H1 (cell line): ENCODE results near the gene MGAT4B. TPM values are rescaled to one million over a fixed set of nuclear protein-coding genes. Genes with fewer than 3 reads are reported as not detected.

Source experiments
- ATF3 ChIP-seq: IDR thresholded peaks from 2 replicates; pipeline ENCODE4 v1.6.1; 2011; ENCODE audit warnings: low read depth, mild to moderate bottlenecking, low read length; ENCODE audit not compliant: insufficient read depth
- CREB1 ChIP-seq: IDR thresholded peaks from 2 replicates; pipeline ENCODE4 v1.6.1; 2012; ENCODE audit warnings: inconsistent platforms
- EZH2 ChIP-seq: fragments of 200-600 bp; sonication (generic); IDR thresholded peaks from 2 replicates; pipeline ENCODE4 v1.7.1; 2012; ENCODE audit warnings: low read depth, mild to moderate bottlenecking, moderate library complexity, low read length, inconsistent platforms; ENCODE audit not compliant: severe bottlenecking
- RFX5 ChIP-seq: IDR thresholded peaks from 2 replicates; pipeline ENCODE4 v1.6.1; 2011; ENCODE audit warnings: low read depth, low read length, improper control_type of control experiment, borderline replicate concordance
- RNF2 ChIP-seq: fragments of 200-900, 300-1000 bp; sonication (generic); IDR thresholded peaks from 2 replicates; pipeline ENCODE4 v1.7.1; 2016; ENCODE audit warnings: borderline replicate concordance, low read depth, mild to moderate bottlenecking, antibody characterized with exemption, low read length; ENCODE audit not compliant: poor library complexity, severe bottlenecking; ENCODE audit errors: missing control alignments
- SIX5 ChIP-seq: IDR thresholded peaks from 2 replicates; pipeline ENCODE4 v1.6.1; 2011; ENCODE audit warnings: mild to moderate bottlenecking, low read depth, low read length
- polyA plus RNA-seq, 7 experiments: library from polyadenylated mRNA; depleted of rRNA in 3 of 7; stranded (reverse) in 5 of 7; unstranded in 2 of 7; fragments of >200 nt in 5 of 7; fragments of 200-250 nt in 2 of 7; gene quantifications; 1 replicate in 5 of 7; 2 replicates in 1 of 7; 4 replicates in 1 of 7; pipeline versions ENCODE4 v1.2.1 to v1.2.3, GENCODE V29; 2011 to 2013; ENCODE audit warnings: missing spikeins in 2 of 7, mixed read lengths in 2 of 7
- total RNA-seq: library from RNA; stranded (reverse); fragmentation: NEBNext Ultra II Directional; extraction: Animal tissue kit (Norgen Biotek cat#: 25700); gene quantifications from 2 replicates; pipeline ENCODE4 v1.2.1, GENCODE V29; 2021

Gene MGAT4B
- total and polyA plus RNA-seq, 2 of the 8 experiments (the other 6 are each of a cell fraction or from before 2014, with no cell fraction given): 116 to 128 TPM

- TF ChIP-seq EZH2: no peak
- no peak for TF ChIP-seq ATF3
- no peak for TF ChIP-seq RNF2
- no peak for TF ChIP-seq RFX5
- no peak for TF ChIP-seq CREB1
- TF ChIP-seq SIX5: no peak
Observed at GRCh38 chr5:179834120-179834519, 27.5 kb upstream of the MGAT4B start (continued).
